ENCODE measurements around the gene ICE2.

Gene ICE2

DNA sequence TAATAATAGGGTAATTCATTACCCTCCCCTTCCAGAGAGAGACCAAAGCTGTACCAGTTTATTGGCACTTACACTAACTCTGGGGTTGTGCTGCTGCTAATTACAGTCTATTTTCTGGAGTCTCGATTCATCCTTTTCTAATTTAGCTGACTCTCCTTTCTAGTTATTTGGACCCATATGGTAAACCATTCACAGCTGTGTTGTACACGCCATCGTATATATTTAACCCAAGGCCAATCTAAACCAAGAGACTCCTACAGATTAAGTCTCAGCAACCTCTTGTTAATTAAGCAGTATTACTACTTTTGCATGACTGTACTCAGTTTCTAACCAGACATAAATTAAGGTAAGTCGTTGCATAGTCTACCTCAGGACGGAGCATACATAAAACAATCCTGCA lies 103.6 kb downstream of the ICE2 start:
- DNase-seq (ENCODE audit: low spot score) = no peak
- TF ChIP-seq, protein P1, sequence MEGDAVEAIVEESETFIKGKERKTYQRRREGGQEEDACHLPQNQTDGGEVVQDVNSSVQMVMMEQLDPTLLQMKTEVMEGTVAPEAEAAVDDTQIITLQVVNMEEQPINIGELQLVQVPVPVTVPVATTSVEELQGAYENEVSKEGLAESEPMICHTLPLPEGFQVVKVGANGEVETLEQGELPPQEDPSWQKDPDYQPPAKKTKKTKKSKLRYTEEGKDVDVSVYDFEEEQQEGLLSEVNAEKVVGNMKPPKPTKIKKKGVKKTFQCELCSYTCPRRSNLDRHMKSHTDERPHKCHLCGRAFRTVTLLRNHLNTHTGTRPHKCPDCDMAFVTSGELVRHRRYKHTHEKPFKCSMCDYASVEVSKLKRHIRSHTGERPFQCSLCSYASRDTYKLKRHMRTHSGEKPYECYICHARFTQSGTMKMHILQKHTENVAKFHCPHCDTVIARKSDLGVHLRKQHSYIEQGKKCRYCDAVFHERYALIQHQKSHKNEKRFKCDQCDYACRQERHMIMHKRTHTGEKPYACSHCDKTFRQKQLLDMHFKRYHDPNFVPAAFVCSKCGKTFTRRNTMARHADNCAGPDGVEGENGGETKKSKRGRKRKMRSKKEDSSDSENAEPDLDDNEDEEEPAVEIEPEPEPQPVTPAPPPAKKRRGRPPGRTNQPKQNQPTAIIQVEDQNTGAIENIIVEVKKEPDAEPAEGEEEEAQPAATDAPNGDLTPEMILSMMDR (IDR thresholded peaks at IDR 0.05) = no peak
- Histone ChIP-seq H3K27ac (peak overlapping the region; percentile 89 to 90), H3K4me3 (no peak overlapping the region)

DNA sequence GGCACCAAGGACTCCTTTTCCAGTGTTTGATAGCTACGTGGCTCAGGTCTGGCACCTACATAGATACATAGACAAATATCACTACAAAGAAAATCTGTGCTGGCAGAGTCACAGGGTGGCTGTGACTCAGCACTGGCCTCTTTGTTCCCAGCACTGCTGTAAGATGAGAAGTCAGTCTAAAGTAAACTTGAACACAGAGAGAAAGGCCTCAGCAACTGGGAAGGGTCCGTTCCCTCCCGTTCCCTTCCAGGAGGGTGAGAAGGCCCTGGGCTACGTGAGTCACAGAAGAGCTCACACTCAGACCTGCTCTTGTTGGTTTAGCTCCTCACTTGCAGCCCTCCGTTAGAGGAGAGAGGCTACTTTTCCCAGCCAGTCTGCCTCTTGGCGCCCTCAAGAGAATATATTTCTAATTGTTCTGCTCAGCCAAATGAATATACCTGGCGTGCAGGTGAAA lies 104.3 kb downstream of the ICE2 start:
- no peak overlapping the region for H3K4me3 ChIP-seq
- TF ChIP-seq, protein P1 (IDR thresholded peaks at IDR 0.05) = no peak
- DNase-seq (ENCODE audit: low spot score) = peak; percentile 89
- H3K27ac ChIP-seq = peak overlapping the region; percentile 89 to 90

DNA sequence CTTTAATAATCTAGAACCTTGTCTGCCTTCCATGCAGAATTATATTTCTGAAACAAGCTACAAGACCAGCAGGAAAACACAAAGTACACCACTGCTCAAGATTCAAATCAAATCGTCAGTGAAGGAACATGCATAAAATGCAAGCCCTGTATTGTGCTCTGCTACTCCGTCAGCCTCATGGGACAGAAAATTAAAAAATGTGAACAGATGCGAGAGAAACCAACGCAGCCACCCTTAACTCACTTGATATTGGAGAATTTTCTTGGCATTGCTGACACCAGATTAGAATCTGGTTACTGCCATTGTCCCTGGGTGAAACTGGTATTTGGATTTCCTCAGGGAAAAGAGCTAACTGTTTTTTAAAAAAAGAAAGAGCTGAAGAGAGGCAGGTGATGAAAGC lies 104.7 kb downstream of the ICE2 start:
- H3K27ac ChIP-seq = peak overlapping the region; percentile 89 to 90
- TF ChIP-seq, protein P1 (IDR thresholded peaks at IDR 0.05) = no peak
- DNase-seq (ENCODE audit: low spot score) = no peak
- H3K4me3 ChIP-seq = no peak overlapping the region

DNA sequence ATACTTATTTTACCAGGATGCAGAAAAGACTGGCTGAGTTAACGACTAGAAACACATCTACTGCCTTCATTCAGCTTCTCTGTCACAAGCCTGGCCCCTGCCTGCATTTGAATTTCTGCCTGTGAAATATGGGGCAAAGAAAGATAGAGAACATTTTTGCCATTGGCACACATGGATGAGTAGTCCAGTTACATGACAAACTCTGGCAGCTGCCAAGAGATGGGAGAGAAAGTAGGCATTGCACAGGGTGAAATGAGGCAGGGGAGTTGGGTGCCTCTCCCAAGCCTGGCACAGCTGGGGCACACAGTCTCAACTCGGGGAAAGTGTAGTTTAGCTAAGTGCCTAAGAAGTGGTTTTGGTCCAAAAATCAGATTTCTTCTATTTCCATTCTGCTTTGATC lies 105.2 kb downstream of the ICE2 start:
- DNase-seq (ENCODE audit: low spot score) = no peak
- peak overlapping the region; percentile 89 to 90 for H3K27ac ChIP-seq
- TF ChIP-seq, protein P1 (IDR thresholded peaks at IDR 0.05) = no peak
- H3K4me3 ChIP-seq = no peak overlapping the region

DNA sequence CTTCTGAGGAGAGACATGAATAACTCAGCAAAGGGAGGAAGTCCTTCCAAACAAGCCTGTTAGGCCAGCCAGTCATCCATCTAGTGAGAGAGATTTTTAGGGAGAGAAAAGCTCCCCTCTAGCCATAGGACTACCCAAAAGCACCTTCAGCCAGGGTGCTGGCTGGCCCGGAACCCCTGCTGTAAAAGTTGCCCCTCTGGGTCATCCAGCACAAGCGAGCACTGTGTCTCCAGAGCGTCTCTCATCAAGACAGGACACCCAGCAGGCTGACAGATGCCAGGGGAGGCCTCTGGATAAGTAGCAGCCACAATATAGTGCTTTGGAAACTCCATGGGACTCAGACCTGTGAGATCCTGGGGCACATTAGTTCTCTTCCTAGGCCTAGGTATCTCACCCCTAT lies 105.6 kb downstream of the ICE2 start:
- TF ChIP-seq, protein P1 (IDR thresholded peaks at IDR 0.05) = no peak
- no peak for DNase-seq (ENCODE audit: low spot score)
- Histone ChIP-seq H3K4me3 (no peak overlapping the region), H3K27ac (peak overlapping the region; percentile 89 to 90)

DNA sequence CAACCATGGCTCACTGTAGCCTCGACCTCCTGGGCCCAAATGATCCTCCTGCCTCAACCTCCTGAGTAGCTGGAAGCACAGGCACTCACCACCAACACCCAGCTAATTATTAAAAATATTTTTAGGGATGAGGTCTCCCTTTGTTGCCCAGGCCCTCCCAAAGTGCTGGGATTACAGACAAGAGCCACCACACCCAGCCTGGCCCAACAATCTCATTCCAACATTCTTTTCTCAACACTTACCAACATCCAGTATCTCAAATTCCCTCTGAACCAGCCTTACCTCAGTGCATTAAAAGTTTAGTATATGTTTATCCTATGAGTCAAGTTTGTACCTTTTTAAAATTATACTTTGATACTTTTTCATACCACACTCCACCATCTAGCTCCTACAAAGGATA lies 106.2 kb downstream of the ICE2 start:
- TF ChIP-seq, protein P1 (IDR thresholded peaks at IDR 0.05) = no peak
- Histone ChIP-seq H3K4me3 (no peak overlapping the region), H3K27ac (peak overlapping the region; percentile 89 to 90)
- no peak for DNase-seq (ENCODE audit: low spot score)

DNA sequence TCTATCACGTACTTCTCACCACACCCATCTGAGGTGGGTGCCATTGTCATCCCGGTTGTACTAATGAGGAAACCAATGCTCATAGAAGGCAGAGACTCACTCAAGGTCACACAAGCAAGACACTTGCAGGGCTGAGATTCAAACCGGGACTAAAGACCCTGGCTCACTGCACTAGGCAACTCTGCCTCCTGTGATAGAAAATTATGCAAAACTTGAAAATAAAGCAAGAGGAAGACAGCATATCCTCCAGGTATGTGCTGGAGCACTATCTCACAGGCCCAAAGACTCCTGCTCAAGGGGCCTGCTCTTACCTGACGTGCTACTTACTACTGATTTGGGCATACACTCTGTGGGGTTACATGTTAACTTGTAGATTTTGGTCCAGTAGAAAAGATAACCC lies 106.7 kb downstream of the ICE2 start:
- no peak for DNase-seq (ENCODE audit: low spot score)
- TF ChIP-seq, protein P1 (IDR thresholded peaks at IDR 0.05) = no peak
- H3K27ac ChIP-seq = peak overlapping the region; percentile 89 to 90
- H3K4me3 ChIP-seq = peak overlapping the region; percentile 9
